IMR-90 (cell line): Measurements from ENCODE around the gene SAG. TPM values are rescaled to one million over a fixed set of nuclear protein-coding genes. Genes with fewer than 3 reads are reported as not detected.

Experiments
- ATAC-seq: fragments of 200-7000 bp; cut with Tn5 transposase; 2 replicates; pipeline ENCODE4 v1.9.1; 2020; ENCODE audit warnings: low read depth, mild to moderate bottlenecking, moderate library complexity
- BruUV-seq: library from RNA; stranded (reverse); fragments of 400-500 nt; replicated peaks from 2 replicates; lab custom pipeline; 2021; lab: Mats Ljungman, UMichigan
- CTCF ChIA-PET: fragments of 300-600 bp; formaldehyde crosslinking; extraction: SDS; loops from one replicate; lab custom pipeline; 2021; ENCODE audit warnings: antibody characterized with exemption; lab: Yijun Ruan, JAX
- POLR2A ChIA-PET: fragments of 300-600 bp; sonication (Branson Sonifier 250); formaldehyde crosslinking; loops from one replicate; lab custom pipeline; 2022; ENCODE audit warnings: antibody characterized with exemption; ENCODE audit not compliant: unreplicated experiment; lab: Charles Lee
- DNase-seq: peaks from one replicate; pipeline ENCODE4 v3.0.0; 2013
- H2AFZ ChIP-seq: replicated peaks from 2 replicates; pipeline ENCODE3; 2013; ENCODE audit warnings: low read length, mild to moderate bottlenecking; ENCODE audit not compliant: poor library complexity
- H2AK5ac ChIP-seq: 2 replicates; pipeline ENCODE4 v1.6.1; 2013; ENCODE audit warnings: low read depth, low read length, inconsistent platforms
- H2AK9ac ChIP-seq: replicated peaks from 2 replicates; pipeline ENCODE3; 2013; ENCODE audit warnings: mild to moderate bottlenecking, low read depth, low read length, moderate library complexity; ENCODE audit not compliant: poor library complexity
- H2BK120ac ChIP-seq: 2 replicates; pipeline ENCODE4 v1.6.1; 2013; ENCODE audit warnings: low read depth, low read length, inconsistent platforms
- H2BK15ac ChIP-seq: 3 replicates; pipeline ENCODE4 v1.6.1; 2013; ENCODE audit warnings: low read depth, low read length, inconsistent platforms
- H2BK20ac ChIP-seq: 2 replicates; pipeline ENCODE4 v1.6.1; 2013; ENCODE audit warnings: low read depth, mild to moderate bottlenecking, inconsistent platforms, low read length, moderate library complexity
- H2BK5ac ChIP-seq: 2 replicates; pipeline ENCODE4 v1.6.1; 2013; ENCODE audit warnings: mild to moderate bottlenecking, low read depth, low read length, inconsistent platforms; ENCODE audit not compliant: poor library complexity, severe bottlenecking
- H3K14ac ChIP-seq: replicated peaks from 2 replicates; pipeline ENCODE4 v1.6.1; 2013; ENCODE audit warnings: low read depth, low read length, inconsistent platforms
- H3K18ac ChIP-seq: 2 replicates; pipeline ENCODE4 v1.6.1; 2013; ENCODE audit warnings: low read depth, low read length, control low read depth
- H3K23ac ChIP-seq: 2 replicates; pipeline ENCODE4 v1.6.1; 2013; ENCODE audit warnings: low read depth, low read length, inconsistent platforms
- H3K27ac ChIP-seq: 2 replicates; pipeline ENCODE4 v1.5.1; 2013; ENCODE audit warnings: mild to moderate bottlenecking, control low read depth, low read length; ENCODE audit not compliant: insufficient read depth
- H3K27me3 ChIP-seq: 2 replicates; pipeline ENCODE4 v1.6.1; 2013; ENCODE audit warnings: low read length; ENCODE audit not compliant: control insufficient read depth, insufficient read depth
- H3K36me3 ChIP-seq: 2 replicates; pipeline ENCODE4 v1.6.1; 2013; ENCODE audit warnings: low read length, mixed read lengths; ENCODE audit not compliant: control insufficient read depth, insufficient read depth
- H3K4ac ChIP-seq: 2 replicates; pipeline ENCODE4 v1.6.1; 2013; ENCODE audit warnings: low read depth, low read length, inconsistent platforms
- H3K4me1 ChIP-seq: 2 replicates; pipeline ENCODE4 v1.6.1; 2013; ENCODE audit warnings: low read length, mixed read lengths; ENCODE audit not compliant: control insufficient read depth, insufficient read depth
- H3K4me2 ChIP-seq: 2 replicates; pipeline ENCODE4 v1.6.1; 2013; ENCODE audit warnings: low read depth, mild to moderate bottlenecking, control low read depth, low read length, moderate library complexity
- H3K4me3 ChIP-seq: 2 replicates; pipeline ENCODE4 v1.5.1; 2013; ENCODE audit warnings: low read depth, mild to moderate bottlenecking, control low read depth, low read length, moderate library complexity; ENCODE audit not compliant: insufficient read depth
- H3K56ac ChIP-seq: 2 replicates; pipeline ENCODE4 v1.6.1; 2013; ENCODE audit warnings: low read length, inconsistent platforms; ENCODE audit not compliant: insufficient read depth; ENCODE audit errors: extremely low read depth
- H3K79me1 ChIP-seq, 2 experiments: 2 replicates each; pipeline ENCODE4 v1.6.1; 2013; ENCODE audit warnings: low read length in 2 of 2, inconsistent platforms in 1 of 2, low read depth in 1 of 2
- H3K9ac ChIP-seq: 2 replicates; pipeline ENCODE4 v1.6.1; 2013; ENCODE audit warnings: low read depth, low read length, control low read depth
- H3K9me1 ChIP-seq: 2 replicates; pipeline ENCODE4 v1.6.1; 2013; ENCODE audit warnings: low read length, inconsistent platforms; ENCODE audit not compliant: insufficient read depth
- H3K9me3 ChIP-seq: 2 replicates; pipeline ENCODE4 v1.6.1; 2013; ENCODE audit warnings: low read length; ENCODE audit not compliant: control insufficient read depth, insufficient read depth
- H4K20me1 ChIP-seq: 2 replicates; pipeline ENCODE4 v1.6.1; 2013; ENCODE audit warnings: low read length, inconsistent platforms; ENCODE audit not compliant: insufficient read depth
- H4K5ac ChIP-seq: 2 replicates; pipeline ENCODE4 v1.6.1; 2013; ENCODE audit warnings: mild to moderate bottlenecking, low read depth, low read length, control low read depth
- H4K8ac ChIP-seq, 2 experiments: 2 replicates each; pipeline ENCODE4 v1.6.1; 2013; ENCODE audit warnings: low read depth in 2 of 2, low read length in 2 of 2, control low read depth in 1 of 2, inconsistent platforms in 1 of 2
- H4K91ac ChIP-seq: 2 replicates; pipeline ENCODE4 v1.6.1; 2013; ENCODE audit warnings: low read depth, low read length, inconsistent platforms; ENCODE audit not compliant: insufficient read depth
- FOS ChIP-seq: fragments of 150-350 bp; IDR thresholded peaks from 2 replicates; pipeline ENCODE4 v1.6.1; 2016; ENCODE audit warnings: low read depth, low read length
- WGBS, 2 experiments: methylation state at CpG; one replicate each; pipeline versions ENCODE4 v1.1.5 to v1.1.7; 2013; ENCODE audit warnings: missing lambda C conversion rate in 2 of 2; ENCODE audit not compliant: insufficient read length in 1 of 2; ENCODE audit errors: extremely low coverage in 2 of 2; 5-methylcytosine and 5-hydroxymethylcytosine counted together
- dilution Hi-C: fragments of 300-500 bp; cut with HindIII; formaldehyde crosslinking; loops from one replicate; pipeline ENCODE4 v1.14.3; 2018; ENCODE audit warnings: low sequenced_read_pairs; ENCODE audit not compliant: unreplicated experiment
- in situ Hi-C: fragments of 300-500 bp; cut with MboI; formaldehyde crosslinking; loops from 3 replicates; pipeline ENCODE4 v1.14.3; 2019; ENCODE audit warnings: low sequenced_read_pairs, inconsistent platforms, mixed read lengths
- intact Hi-C: fragments of 100-400 bp; cut with micrococcal nuclease; formaldehyde crosslinking; loops from 2 replicates; pipeline ENCODE4 v1.10.0; 2022
- polyA plus RNA-seq, 3 experiments: library from polyadenylated mRNA; depleted of rRNA; stranded (reverse); fragments of >200 nt; gene quantifications; 2 replicates each; pipeline ENCODE4 v1.2.3, GENCODE V29; 2012; ENCODE audit warnings: low replicate concordance in 1 of 3
- total RNA-seq: library from RNA; depleted of rRNA; stranded (reverse); fragments of >200 nt; gene quantifications from 2 replicates; pipeline ENCODE4 v1.2.3, GENCODE V29; 2012

Gene SAG
- total and polyA plus RNA-seq, 2 of the 4 experiments (the other 2 are of a cell fraction), result not detected

- no peak overlapping the region for H3K9ac ChIP-seq
- no peak overlapping the region for H4K5ac ChIP-seq
- H2AFZ ChIP-seq, result no peak overlapping the region
- no peak overlapping the region for H3K27ac ChIP-seq
- peaks cover 18% of the 10 kb centered on the region for H3K27me3 ChIP-seq
- dilution Hi-C loops (no loop called here), intact Hi-C loops (no loop called here), in situ Hi-C loops (no loop called here)
- H3K56ac ChIP-seq, result no peak overlapping the region
- no peaks in the 10 kb centered on the region for H3K36me3 ChIP-seq
- H3K79me1 ChIP-seq, result no peaks in the 10 kb centered on the region
- WGBS, 2 experiments, result no CpG with 5 or more reads among the region's 3 CpGs
- no peaks in the 10 kb centered on the region for H3K9me1 ChIP-seq
- H4K20me1 ChIP-seq, result no peaks in the 10 kb centered on the region
- H2BK15ac ChIP-seq, result no peak overlapping the region
- ATAC-seq, result no peak
- H3K4me2 ChIP-seq, result no peak overlapping the region
- H3K18ac ChIP-seq, result no peak overlapping the region
- no peak overlapping the region for H3K4ac ChIP-seq
- ChIA-PET CTCF (no interaction called here), POLR2A (no interaction called here)
- no peak overlapping the region for H2AK5ac ChIP-seq
- H3K4me3 ChIP-seq, result no peak overlapping the region
- no peaks in the 10 kb centered on the region for H3K4me1 ChIP-seq
- no peak overlapping the region for H2AK9ac ChIP-seq
- no peak overlapping the region for H3K14ac ChIP-seq
- H2BK5ac ChIP-seq, result no peak overlapping the region
- H2BK120ac ChIP-seq, result no peak overlapping the region
- BruUV-seq, result no TSS peak
- TF ChIP-seq FOS, result no peak
- H3K23ac ChIP-seq, result no peak overlapping the region
- no peak overlapping the region for H2BK20ac ChIP-seq
- no peak overlapping the region for H4K91ac ChIP-seq
- no peaks in the 10 kb centered on the region for H3K9me3 ChIP-seq
- H4K8ac ChIP-seq, result no peak overlapping the region
- DNase-seq, result no peak
These were observed 33.7 kb downstream of the SAG start for GRCh38 chr2:233341296-233341695.
